Choroid plexus epithelial cell (primary cell): Measurements from ENCODE around the gene MICALL2.
A peak's percentile ranks its signal among the peaks of the same experiment; 100 is the strongest.

Source experiments
- DNase-seq: peaks from one replicate; pipeline ENCODE4 v3.0.0-alpha.2; 2010; ENCODE audit warnings: low read depth
- H3K4me3 ChIP-seq: 2 replicates; pipeline ENCODE4 v1.5.1; 2011; ENCODE audit warnings: low read depth, mild to moderate bottlenecking, control low read depth, low read length, moderate library complexity
- CTCF ChIP-seq: conservative IDR thresholded peaks from 2 replicates; pipeline ENCODE4 v1.5.1; 2011; ENCODE audit warnings: low read depth, mild to moderate bottlenecking, control low read depth, inconsistent platforms, low read length, moderate library complexity

The MICALL2 gene

GRCh38 chr7:1437155-1437880 is 22.0 kb downstream of the MICALL2 start:
- DNase-seq: no peak
- no peak for TF ChIP-seq CTCF

GRCh38 chr7:1436608-1437007 is 22.7 kb downstream of the MICALL2 start:
- DNase-seq: no peak
- no peak for TF ChIP-seq CTCF
- H3K4me3 ChIP-seq: no peak overlapping the region

More at GRCh38 chr7:1437155-1437880, 22.0 kb downstream of the MICALL2 start:
- no peak overlapping the region for H3K4me3 ChIP-seq

- DNase-seq: no peak
- no peak for TF ChIP-seq CTCF
- no peak overlapping the region for H3K4me3 ChIP-seq
These were observed 24.2 kb downstream of the MICALL2 start for GRCh38 chr7:1434891-1435670.

GRCh38 chr7:1434165-1434718 is 25.0 kb downstream of the MICALL2 start:
- no peak for DNase-seq
- H3K4me3 ChIP-seq: no peak overlapping the region
- no peak for TF ChIP-seq CTCF

GRCh38 chr7:1433128-1433920 is 25.9 kb downstream of the MICALL2 start:
- no peak overlapping the region for H3K4me3 ChIP-seq
- TF ChIP-seq CTCF: no peak
- no peak for DNase-seq

GRCh38 chr7:1432411-1433082 is 26.7 kb downstream of the MICALL2 start:
- DNase-seq: peak; percentile 67
- no peak overlapping the region for H3K4me3 ChIP-seq
- TF ChIP-seq CTCF: peak; percentile 93
